HG03469 (cell line): Measurements from ENCODE around the gene SLC8A3.

Experiments
- ATAC-seq: cut with Tn5 transposase; IDR thresholded peaks from one replicate; pipeline ENCODE4 v1.9.1; 2021; ENCODE audit warnings: mild to moderate bottlenecking, moderate library complexity, moderate number of reproducible peaks; ENCODE audit not compliant: unreplicated experiment

SLC8A3 gene

DNA sequence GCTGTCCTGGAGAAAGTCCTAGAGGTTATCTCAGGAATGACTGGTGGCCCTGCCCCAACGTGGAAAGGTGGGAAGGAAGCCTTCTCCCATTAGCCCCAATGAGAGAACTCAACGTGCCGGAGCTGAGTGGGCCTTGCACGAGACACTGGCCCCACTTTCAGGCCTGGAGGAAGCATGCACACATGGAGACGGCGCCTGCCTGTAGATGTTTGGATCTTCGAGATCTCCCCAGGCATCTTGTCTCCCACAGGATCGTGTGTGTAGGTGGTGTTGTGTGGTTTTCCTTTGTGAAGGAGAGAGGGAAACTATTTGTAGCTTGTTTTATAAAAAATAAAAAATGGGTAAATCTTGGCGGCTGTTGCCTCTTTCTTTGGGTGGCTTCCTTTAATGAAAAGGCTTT lies 156.7 kb downstream of the SLC8A3 start:
- ATAC-seq = no peak

DNA sequence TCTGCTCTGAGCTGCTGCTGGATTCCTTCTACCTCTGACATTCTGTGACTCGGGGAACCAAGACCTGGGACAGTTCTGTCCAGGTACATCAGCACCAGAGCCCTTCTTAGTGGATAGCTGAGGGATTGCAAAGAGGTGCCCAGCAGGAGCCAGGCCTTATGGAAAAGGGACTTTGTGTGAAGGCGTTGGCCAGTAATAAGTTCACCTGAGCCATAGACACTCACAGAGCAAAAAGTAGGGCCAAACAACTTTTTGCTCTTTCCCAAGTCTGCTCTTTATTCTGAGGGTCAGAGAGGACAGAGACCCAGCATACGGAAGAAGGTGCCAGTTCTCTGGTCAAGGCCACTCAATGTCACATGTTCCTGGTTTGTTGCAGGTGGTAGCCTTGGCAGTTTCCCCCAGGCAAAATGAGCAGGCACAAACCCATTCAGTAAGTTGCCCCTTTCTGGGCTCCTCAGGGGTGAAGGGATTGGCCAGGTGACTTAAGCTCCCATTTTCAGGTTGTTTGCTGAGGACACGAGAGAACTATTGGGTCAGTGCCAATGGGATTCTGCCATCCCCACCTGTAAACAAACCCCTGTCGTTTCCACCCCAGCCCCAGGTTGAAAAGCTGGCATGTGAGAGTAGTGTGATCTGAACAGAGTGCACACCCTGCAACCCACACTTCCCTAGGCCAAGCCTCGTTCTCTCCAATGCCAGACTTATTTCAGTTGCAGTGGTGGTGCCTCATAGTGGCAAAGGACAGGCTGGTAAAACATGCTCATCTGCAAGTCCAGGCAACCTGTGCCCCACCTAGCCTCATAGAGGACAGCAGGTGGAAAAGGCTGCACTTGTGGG lies 159.2 kb downstream of the SLC8A3 start:
- ATAC-seq = no peak

DNA sequence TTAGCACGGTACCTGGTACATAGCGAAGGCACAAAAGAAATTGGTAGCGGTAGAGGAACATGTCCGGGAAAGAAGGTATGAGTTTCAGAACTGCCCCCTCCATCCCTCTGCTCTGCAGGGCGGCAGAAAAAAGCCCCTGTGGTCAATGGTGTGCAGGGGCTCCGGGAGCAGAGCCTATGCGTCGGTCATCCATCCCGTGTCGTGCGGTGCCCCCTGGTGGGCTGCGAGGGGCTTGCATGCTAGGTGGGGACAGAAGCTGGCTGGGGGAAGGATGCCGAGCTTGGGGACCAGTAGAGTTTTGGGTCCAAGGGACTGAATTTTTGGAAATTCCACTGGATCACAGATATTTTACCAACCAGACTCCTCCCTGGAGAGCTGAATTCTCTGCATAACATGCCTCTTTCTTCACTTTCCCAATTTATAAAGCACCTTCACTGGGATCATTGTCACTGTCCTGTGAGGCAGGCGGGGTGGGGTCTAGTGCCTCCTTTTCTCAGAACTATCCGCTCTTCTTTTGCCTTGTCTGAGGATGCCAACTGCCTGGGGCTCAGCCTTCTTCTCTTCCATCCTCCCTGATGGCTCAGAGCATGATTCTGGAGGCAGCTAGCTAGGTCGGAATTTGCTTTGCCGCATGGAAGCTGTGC lies 160.8 kb downstream of the SLC8A3 start:
- ATAC-seq = no peak

DNA sequence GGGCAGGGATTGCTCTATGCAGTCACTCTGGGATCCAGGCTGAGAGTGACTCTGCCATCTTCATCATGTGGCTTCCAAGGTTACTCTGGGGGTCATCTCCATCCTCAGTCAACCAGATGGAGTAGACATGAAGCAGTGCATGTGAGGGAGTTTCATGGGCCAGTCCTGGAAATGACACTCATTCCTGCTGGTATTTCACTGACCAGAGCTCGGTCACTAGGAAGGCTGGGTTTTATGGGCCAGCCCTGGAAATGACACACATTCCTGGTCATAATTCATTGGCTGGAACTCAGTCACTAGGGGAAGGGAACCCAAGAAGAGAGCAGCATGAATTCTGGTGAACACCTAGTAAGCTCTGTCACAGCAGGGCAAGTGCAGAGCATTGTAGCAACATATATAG lies 164.9 kb downstream of the SLC8A3 start:
- ATAC-seq = no peak

DNA sequence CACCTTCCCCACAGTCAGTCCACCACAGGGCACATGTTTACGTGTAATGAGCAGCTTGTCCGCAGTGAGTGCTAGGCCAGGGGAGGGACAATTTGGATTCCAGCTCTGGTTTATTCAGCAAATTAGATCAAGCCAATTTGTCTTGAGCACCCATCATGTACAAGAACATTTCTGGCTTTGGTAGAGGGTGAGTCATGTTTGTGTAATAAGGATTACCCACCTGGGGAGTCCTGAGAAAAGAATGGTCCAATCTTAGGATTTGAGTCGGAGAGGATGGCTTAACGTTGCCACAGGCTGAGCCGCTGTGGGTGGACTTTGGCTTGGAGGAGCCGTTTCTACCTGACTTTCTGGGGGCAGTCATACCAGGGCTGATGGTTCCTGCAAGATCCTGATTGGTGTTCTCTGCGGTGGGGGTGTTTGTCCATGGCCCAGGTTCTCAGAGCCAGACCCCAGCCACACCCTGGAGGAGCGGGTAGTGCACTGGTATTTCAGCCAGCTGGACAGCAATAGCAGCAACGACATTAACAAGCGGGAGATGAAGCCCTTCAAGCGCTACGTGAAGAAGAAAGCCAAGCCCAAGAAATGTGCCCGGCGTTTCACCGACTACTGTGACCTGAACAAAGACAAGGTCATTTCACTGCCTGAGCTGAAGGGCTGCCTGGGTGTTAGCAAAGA lies 165.8 kb downstream of the SLC8A3 start:
- ATAC-seq = no peak

DNA sequence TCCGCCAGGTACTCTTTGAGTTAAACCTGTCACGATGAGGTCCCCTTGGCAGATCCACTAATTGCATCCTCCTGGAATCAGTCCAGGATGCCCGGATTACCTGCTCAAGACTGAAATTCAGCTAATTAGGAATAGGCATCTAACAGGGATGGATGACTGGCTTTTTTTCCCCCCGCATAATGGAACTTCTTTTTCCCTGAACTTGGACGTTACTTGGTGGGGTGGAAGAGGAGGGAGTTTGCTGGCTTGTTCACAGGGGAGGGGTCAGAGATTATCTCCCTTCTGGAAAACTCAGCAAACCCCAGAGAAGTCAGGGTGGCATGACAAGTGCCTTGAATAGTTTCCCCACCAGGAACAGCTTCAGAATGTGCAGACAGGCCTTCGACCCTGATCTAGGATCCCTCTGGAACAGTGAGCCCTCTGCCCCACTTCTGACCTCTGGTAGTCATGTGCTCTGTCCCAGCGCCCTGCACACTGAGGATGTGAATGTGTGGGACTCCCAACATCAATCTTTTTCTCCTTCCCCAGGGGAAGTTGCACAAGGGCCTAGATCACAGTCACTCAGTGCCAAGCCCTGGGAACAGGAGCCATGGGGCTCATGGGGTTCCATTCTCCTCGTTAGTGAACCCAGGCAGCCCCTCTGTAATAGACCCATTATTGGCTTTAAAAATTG lies 167.1 kb downstream of the SLC8A3 start:
- no peak for ATAC-seq

DNA sequence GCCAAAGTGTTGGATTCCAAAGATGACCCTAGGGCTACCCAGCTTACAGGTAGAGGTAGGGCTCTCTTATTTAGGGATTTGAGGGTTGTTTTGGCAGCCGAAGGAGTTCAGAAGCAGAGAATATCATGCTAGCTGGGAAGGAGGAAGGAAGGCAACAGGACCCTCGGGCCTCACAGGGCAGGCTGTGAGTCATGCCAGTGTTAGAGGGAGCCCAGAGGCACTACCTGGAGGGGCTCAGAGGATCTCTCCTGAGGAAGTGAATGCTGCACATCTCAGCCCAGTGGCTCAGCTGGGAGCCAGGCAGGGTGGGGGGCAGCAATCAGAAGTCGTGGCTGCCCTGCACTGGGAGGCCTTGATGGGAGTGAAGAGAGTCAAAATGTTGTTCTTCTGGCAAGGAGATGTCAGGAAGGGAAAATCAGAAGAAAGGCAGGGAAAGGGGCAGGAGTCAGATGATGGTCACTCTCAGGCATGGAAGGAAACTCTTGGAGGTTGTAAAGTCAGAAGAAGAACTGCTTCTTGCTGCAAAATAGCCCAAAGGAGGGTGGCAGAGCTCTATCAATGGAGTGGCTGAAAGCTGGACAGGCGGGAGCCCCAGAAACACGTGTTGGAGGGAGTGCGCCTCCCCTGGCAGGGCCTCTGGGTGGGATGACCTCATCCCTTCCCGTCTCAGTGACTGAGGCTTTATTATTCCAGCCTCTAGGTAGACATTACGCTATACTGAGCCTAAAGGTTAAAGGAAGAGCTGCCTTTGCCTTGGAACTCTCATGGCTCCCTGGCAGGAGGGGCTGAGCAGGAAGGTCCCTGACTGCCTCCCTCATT lies 168.2 kb downstream of the SLC8A3 start:
- no peak for ATAC-seq

DNA sequence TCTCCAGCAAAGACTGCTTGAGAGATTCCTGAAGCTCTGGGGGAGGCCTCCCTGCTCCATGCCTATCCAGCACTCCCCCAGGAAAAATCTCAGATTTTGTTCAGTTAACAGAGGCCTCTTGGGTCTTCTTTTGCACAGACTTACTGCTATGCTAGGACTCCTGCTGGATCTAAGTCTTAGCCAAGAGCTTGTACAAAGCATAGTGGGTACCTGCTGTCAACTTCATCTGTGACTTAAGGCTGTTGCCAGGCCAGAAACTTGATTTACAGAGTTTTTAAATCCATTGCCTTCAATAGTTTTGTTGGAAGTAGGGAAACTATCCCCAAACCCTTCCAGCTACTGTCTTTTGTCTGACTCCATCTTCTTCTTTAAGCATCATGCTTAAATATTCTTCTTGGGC lies 169.1 kb downstream of the SLC8A3 start:
- ATAC-seq = no peak

DNA sequence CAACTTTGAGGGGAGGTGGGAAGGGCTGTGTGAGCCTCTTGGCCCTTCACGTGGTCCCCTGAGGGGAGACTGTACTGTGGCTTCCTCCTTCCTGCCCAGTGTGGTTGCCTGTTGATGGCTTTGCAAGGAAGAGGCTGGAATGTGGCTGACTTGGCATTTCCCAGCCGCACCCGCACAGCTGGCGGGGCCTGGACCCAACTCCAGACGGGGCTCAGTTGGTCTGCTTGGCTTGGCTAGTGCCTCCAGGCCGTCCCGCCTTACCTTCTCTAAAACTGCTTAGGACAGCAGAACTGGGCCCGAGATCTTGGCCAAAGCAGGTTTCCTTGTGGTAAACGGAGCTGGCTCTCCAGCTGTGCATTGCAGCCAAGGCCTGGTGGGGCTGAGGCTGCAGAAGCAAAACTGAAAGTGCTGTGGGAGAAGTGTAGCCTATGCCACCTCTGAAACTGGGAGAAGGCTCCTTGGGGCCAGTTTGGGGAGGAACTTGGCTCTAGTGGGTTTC lies 170.0 kb downstream of the SLC8A3 start:
- ATAC-seq = no peak

DNA sequence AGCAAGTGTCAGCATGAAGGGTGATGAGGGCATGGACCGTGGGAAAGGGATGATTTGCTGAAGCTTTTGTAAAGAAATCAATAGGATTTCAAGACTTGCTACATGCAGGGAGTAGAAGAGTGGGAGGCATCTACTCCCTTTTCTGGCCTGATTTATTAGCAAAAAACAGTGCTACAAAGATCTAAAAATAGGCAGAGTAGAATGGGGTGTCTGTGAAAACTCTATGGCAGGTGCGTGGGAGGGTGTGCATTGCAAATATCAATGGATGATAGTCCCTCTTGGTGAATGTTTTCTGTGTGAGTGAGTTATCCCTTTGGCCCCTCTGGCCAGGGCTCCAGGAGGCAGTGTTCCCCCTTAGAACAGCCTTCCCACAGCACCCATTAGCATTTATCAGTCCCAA lies 170.5 kb downstream of the SLC8A3 start:
- ATAC-seq = no peak

DNA sequence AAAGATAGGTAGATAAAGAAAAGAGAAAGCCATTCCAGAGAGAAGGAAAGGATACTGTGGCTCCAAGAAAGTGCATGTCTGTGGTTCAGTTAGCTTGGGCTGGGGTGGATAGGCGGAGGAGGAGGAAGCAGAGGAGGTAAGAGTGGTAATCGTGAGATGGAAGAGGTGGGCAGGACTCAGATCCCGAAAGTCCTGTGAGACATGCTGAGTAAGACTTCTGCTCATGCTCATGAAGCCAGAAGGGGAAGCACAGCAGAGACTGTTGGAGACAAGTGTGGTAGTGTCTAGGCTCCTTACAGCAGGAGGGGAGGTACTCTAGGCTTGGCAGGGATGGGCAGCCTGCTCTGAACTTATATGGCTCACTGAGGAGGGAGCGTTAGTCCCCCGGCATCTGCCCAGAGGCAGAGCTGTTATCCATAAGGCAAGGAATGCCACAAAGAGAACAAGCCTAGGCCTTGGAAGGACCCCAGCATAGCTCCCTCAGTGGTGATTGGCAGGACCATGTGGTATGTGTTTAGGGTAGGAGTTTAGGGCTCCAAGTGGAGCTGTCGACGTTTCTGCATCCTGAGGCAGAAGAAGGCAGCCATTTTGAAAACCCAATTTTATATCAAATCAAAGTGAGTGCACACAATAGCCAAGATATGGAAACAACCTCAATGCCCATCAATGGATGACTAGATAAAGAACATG lies 174.2 kb downstream of the SLC8A3 start:
- no peak for ATAC-seq

DNA sequence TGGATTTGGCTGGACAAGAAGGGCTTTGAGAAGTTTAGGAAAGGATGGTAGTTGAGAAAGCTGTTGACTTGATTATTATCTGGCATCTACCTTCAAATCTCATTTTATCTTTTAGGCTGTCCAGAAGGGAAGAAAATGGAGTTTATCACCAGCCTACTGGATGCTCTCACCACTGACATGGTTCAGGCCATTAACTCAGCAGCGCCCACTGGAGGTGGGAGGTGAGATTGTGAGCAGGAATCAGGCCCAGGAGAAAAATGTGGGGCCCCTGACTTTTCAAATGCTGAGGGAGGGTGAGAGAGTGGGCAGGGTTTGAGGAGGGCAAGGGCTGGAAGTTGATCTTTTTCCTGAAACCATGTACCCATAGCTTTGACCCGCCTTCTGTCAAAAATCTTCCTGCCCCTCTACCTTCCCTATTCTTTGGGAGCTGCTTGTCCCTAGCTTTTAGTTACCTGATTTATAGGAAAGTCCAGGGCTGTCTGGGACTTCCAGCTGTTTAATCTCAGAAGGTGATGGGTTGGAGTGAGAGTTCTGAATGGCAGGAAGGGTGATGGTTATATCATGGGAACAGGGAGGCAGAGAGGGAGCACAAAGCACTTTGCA lies 175.4 kb downstream of the SLC8A3 start:
- ATAC-seq = no peak

DNA sequence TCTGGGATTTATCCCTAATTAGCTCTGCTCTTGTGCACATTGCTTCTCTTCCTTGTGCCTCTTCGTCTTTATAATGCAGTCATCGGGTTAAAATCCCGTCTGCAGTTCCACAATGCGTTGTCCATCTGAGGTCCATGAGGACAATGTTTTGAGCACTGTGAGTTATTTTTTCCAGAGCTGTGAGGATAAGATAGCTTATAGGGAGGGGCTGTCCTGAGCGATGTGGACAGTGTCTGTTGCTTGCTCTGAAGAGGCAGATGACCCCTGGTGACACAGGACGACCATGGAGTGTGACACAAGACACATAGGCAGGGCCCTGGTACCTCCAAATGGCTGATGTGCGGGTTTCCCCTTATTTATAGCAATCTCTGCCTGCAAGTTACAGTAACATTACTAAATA lies 177.0 kb downstream of the SLC8A3 start:
- no peak for ATAC-seq

DNA sequence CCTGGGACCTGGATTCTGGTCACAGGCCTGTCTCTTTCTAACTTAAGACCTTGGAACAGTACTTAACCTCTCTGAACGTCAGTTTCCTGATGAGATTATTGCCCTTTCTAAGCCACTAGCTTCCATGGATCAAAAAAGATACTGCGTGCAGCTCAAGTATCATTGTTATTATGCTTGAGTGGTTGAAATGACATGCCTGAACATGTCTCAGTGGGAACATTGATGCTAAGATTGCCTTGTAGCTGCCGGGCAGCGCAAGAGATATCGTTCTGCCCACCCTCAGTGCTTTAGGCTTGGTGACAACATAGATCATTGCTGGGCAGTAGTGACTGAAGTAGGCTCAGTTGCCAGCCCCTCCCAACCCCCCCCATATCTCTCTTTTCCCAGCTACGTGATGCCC lies 177.7 kb downstream of the SLC8A3 start:
- no peak for ATAC-seq

DNA sequence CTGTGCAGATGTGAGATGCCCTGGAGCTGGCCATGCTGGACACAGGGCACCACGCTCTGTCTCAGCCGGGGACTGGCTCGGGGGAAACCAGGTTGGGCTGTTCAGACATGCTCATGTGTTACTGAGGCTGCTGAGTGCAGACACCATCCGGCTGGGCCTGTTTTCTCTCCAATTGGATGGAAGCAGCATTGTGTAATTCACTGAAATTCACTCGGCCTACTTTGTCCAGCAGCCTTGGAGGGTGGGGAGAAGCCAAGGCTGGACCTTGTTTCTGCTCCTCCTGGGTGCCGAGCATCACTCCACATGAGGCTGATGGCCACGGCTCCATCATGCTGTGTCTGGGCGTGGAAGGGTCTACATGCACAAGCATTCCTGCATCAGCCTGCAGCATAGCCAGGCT lies 178.8 kb downstream of the SLC8A3 start:
- ATAC-seq = no peak

DNA sequence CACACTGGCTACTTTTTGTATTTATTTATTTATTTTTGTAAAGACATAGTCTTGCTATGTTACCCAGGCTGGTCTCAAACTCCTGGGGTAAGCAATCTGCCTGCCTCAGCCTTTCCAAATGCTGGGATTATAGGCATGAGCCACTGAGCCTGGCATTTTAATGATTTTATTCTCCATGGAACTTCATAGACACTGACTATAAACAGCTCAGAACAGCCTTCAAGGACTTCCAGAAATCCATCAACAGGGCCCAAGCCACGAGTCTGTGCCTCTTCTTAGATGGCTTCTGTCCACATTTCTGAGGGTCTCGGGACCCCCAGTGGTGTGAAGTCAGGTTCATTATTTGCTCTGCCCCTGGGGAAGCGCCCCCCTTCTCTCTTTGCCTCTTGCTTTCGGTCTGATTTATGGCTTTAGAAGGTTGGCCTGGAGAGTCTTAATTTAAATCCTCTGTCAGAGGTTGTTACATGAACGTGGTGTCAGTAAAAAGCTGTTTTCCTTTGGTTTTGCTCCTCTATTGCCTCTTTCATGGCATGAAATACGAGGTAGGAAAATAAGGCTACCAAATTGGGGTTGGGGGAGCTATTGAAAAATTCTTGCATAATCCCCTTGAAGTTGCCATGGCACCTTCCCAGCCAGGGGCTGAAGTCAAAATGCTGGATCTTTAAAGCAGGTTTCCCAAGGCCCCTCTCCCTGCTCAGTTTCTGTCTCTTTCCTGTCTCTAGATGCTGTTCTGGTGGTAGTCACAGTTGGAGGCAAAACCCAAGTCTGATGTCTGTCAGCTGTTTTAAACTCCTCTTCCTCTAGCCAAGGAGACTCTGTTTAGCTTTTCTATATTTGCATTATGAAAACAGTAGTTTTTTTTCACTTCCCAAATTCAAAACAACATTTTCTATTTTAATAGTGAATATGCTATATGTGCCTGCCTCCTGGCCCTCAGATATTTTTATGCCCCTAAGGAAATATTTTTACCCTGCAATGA lies 180.2 kb downstream of the SLC8A3 start:
- no peak for ATAC-seq

DNA sequence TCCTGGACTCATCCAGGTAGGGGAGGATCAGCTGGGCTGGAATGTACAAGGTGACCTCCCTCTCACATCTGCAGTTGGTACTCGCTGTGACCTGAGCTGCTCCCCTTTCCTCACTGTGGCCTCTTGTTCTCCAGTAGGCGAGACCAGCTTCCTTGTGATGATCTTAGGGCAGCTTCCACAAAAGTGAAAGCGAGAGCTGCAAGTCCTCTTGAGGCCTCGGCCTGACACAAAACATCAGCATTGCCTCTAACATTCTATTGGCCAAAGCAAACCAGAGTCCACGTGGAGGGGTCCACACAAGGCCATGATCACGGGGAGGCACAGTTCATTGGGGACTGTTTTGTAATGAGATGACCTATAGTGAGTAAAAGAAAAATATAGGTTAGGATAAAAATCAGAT lies 182.1 kb downstream of the SLC8A3 start:
- no peak for ATAC-seq

DNA sequence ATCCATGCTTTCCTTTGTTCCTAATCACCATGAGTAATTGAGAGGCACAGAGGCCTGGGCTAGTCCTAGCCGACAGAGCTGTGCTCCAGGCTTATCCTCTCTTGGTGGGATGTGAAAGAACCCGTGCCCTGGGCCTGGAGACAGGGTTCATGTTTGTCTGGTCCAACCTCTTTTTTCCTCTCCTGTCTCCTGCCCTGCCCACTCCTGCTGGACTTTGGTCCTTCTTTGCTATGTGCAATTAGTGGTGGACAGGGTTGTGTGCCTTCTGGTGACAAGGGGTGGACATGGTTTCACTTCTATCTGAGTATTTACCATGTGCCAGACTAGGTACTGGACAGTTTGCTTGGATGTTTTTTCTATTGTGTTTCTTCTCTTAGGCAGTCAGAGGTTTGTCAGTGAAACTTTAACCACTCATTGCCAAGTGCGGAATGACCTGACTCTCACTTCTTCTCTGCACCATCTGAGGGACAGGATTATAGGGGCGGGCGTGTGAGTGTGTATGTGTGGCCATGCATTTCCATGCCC lies 183.4 kb downstream of the SLC8A3 start:
- ATAC-seq = no peak
